Measurements from ENCODE around the gene MTA2. TPM values are rescaled to one million over a fixed set of nuclear protein-coding genes. Genes with fewer than 3 reads are reported as not detected.
"Not testable (repeated sequence)": the region's sequence is repeated elsewhere in the genome, so short reads cannot be mapped to it uniquely, and the experiment has no call there.

MTA2 gene
- 10 to 100 TPM; 47.9 to 74.7 (median 58.9) TPM for total RNA-seq

GRCh38 chr11:62601372-62602140, at the start of gene MTA2:
MTA2 (minus strand) TSS chr11:62601865; CDS start chr11:62601450, 415 bp downstream.
- Histone ChIP-seq H3K27ac (peak within 1 kb of the TSS; percentile 94 to 99 (median 98)), H3K27me3 (no peaks in the 10 kb centered on the region), H3K36me3 (peaks cover 0 to 34% (median 0%) of the 10 kb centered on the region in 3 donors), H3K9me3 (no peaks in the 10 kb centered on the region), H3K4me1 (peaks cover 6 to 36% (median 13%) of the 10 kb centered on the region in 4 donors), H3K4me3 (peak within 1 kb of the TSS; percentile 76 to 100 (median 96))
- TF ChIP-seq POLR2A (IDR thresholded peaks at IDR 0.05), result peak; percentile 56 to 66
- TF ChIP-seq, protein P1, sequence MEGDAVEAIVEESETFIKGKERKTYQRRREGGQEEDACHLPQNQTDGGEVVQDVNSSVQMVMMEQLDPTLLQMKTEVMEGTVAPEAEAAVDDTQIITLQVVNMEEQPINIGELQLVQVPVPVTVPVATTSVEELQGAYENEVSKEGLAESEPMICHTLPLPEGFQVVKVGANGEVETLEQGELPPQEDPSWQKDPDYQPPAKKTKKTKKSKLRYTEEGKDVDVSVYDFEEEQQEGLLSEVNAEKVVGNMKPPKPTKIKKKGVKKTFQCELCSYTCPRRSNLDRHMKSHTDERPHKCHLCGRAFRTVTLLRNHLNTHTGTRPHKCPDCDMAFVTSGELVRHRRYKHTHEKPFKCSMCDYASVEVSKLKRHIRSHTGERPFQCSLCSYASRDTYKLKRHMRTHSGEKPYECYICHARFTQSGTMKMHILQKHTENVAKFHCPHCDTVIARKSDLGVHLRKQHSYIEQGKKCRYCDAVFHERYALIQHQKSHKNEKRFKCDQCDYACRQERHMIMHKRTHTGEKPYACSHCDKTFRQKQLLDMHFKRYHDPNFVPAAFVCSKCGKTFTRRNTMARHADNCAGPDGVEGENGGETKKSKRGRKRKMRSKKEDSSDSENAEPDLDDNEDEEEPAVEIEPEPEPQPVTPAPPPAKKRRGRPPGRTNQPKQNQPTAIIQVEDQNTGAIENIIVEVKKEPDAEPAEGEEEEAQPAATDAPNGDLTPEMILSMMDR (IDR thresholded peaks at IDR 0.05), result no peak
- peak; percentile 95 to 100 (median 99) for DNase-seq

- not testable (repeated sequence) for H3K9me3 ChIP-seq, H3K27me3 ChIP-seq, DNase-seq, H3K4me3 ChIP-seq, H3K27ac ChIP-seq
- Histone ChIP-seq H3K36me3 (peaks cover 0 to 22% (median 0%) of the 10 kb centered on the region in 3 donors), H3K4me1 (peaks cover 0 to 25% (median 12%) of the 10 kb centered on the region in 4 donors)
Measured at GRCh38 chr11:62650283-62650682, 48.6 kb upstream of the MTA2 start.

DNA sequence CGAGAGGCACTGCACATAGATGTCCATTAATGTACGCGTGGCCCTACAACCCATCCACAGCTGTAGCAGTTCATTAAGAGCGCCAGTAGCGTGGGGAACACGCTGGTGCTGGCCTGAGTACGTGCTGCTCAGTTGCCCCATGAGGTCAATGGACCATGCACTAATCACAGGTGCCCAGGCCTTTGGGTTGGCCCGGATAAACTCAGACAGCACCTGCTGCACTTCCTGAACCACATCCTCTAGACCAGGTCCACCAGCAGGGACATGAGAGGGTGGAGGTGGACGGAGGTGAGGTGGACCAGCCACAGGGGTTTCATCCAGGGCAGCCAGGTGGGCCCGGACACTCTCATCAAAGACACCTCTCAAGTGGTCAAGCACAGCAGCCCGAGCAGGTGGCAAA, 47.8 kb upstream of the MTA2 start:
- no peak overlapping the region for H3K27ac ChIP-seq
- no peaks in the 10 kb centered on the region for H3K9me3 ChIP-seq
- peaks cover 0 to 33% (median 13%) of the 10 kb centered on the region in 4 donors for H3K4me1 ChIP-seq
- H3K27me3 ChIP-seq, result no peaks in the 10 kb centered on the region
- no peak for DNase-seq
- peaks cover 0 to 23% (median 0%) of the 10 kb centered on the region in 3 donors for H3K36me3 ChIP-seq
- TF ChIP-seq, protein P1 (IDR thresholded peaks at IDR 0.05), result no peak
- no peak for TF ChIP-seq POLR2A (IDR thresholded peaks at IDR 0.05)
- no peak overlapping the region for H3K4me3 ChIP-seq

DNA sequence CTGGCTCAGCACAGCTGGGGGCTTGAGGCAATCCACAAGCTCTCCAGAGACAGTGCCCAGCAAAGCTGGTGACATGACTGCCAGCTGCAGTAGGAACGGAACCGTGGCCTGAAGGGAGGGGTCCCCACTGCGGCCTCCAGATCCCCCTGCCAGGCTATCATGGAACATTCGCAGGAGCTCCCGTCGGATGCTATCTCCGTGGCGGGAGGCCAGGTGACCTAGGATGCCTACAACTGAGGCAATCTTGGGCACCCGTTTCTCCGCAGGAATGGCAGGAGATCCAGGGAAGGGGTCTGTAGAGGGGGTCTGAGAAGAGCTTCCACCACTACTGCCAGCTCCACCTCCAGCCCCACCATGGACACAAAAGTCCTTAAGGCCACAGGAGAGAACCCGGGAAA, 47.3 kb upstream of the MTA2 start:
- DNase-seq, result no peak
- H3K27ac ChIP-seq, result no peak overlapping the region
- H3K4me3 ChIP-seq, result no peak overlapping the region
- H3K36me3 ChIP-seq, result peaks cover 0 to 28% (median 0%) of the 10 kb centered on the region in 3 donors
- no peaks in the 10 kb centered on the region for H3K27me3 ChIP-seq
- no peaks in the 10 kb centered on the region for H3K9me3 ChIP-seq
- no peak for TF ChIP-seq POLR2A (IDR thresholded peaks at IDR 0.05)
- TF ChIP-seq, protein P1 (IDR thresholded peaks at IDR 0.05), result no peak
- peaks cover 0 to 35% (median 13%) of the 10 kb centered on the region in 4 donors for H3K4me1 ChIP-seq

DNA sequence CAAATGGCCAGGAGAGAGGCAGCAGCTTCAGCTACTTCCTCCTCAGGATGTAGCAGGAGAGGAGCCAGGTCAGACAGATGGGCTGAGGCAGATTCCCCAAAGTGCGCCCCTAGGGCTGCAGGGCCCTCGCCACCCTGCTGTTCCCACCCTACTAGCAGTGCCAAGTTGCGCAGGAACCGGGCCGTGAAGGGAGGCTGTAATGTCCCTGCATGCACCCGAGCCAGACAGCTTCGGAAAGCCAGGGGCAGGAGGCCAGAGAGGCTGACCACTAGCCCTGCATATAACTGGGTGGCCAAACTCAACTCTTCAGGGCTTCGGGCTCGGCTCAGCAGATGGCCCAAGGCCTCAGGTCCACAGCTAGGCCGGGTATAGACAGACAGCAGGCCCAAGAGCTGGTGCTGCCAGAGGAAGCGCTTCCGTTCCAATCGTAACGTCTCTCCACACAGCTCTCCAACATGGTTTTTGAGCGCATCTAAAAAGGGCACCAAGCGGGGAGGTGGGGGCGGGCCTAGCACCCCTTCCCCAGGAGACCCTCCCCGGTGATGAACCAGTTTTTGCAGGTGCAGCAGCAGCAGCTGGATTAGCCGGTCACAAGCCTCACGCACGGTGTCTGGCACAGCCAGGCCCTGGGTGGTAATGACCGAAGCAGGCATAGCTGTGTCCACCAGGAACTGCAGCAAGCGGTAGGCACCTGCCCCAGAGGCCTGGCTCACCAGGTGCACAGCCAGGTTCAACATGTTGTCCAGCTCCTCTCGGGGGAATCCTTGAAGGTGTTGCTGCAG, 46.7 kb upstream of the MTA2 start:
- TF ChIP-seq, protein P1 (IDR thresholded peaks at IDR 0.05), result no peak
- TF ChIP-seq POLR2A (IDR thresholded peaks at IDR 0.05), result no peak
- Histone ChIP-seq H3K27me3 (no peaks in the 10 kb centered on the region), H3K9me3 (no peaks in the 10 kb centered on the region), H3K36me3 (peaks cover 0 to 34% (median 0%) of the 10 kb centered on the region in 3 donors), H3K4me3 (no peak overlapping the region), H3K27ac (no peak overlapping the region), H3K4me1 (peaks cover 0 to 35% (median 13%) of the 10 kb centered on the region in 4 donors)
- DNase-seq, result no peak

GRCh38 chr11:62647609-62648005, 45.9 kb upstream of the MTA2 start:
- no peaks in the 10 kb centered on the region for H3K27me3 ChIP-seq
- H3K4me1 ChIP-seq, result peaks cover 0 to 35% (median 13%) of the 10 kb centered on the region in 4 donors
- TF ChIP-seq POLR2A (IDR thresholded peaks at IDR 0.05), result no peak
- TF ChIP-seq, protein P1 (IDR thresholded peaks at IDR 0.05), result no peak
- no peaks in the 10 kb centered on the region for H3K9me3 ChIP-seq
- no peak for DNase-seq
- peaks cover 0 to 42% (median 0%) of the 10 kb centered on the region in 3 donors for H3K36me3 ChIP-seq
- no peak overlapping the region for H3K4me3 ChIP-seq
- no peak overlapping the region for H3K27ac ChIP-seq

Measured in Peyer's patch (tissue), 4 donors.